NCI-H2107 treated with DMSO at 0.1 percent for 48 hours (cell line): ENCODE results near the gene GREB1L.
"Not testable (repeated sequence)": the region's sequence is repeated elsewhere in the genome, so short reads cannot be mapped to it uniquely, and the experiment has no call there.

Experiments
- DNase-seq: peaks from one replicate; lab custom pipeline; 2025; ENCODE audit not compliant: unreplicated experiment; lab: John Stamatoyannopoulos, UW

The GREB1L gene

DNA sequence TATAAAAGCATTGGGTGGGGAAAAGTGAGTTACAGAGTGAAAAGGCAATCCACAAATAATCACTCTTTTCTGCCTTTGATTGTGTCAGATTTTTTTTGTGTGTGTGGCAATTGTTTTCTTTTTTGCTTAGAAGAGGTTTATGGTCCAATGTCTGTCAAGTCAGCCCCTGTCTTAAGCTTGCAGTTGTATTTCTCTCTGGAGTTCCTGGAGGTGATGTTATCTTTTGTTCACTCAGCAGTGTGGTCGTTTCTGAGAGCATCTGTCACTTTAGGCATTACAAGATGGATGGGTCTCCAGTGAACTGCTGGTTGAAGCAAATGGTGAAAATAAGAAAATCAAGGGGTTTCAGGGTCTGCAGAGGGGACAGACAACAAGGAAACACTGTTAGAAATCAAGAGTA, 121.3 kb downstream of the GREB1L start:
- no peak for DNase-seq

- DNase-seq, result no peak
These were observed 122.4 kb downstream of the GREB1L start for GRCh38 chr18:21364471-21364870.

DNA sequence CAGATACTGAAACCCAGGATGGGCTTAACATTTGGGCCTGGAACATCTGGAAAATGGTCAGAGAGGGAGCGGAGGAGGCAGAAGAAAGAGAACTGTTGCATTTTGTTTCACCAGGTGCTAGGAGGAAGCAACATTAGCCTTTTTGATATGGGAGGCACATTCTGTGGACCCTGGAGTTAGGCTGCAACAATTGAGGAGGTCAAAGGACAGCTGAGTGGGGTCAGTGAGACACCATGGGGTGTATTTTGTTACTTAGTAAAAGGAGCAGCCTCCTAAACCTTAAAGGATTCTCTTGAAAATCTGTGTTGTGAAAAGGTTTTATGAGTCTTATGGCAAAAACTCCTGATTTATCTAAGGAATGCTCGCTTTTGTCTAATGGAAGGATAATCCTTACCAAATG, 124.9 kb downstream of the GREB1L start:
- no peak for DNase-seq

GRCh38 chr18:21369146-21369545, 127.1 kb downstream of the GREB1L start:
- no peak for DNase-seq

- DNase-seq, result not testable (repeated sequence)
These were observed 127.6 kb downstream of the GREB1L start for GRCh38 chr18:21369597-21369996.

DNA sequence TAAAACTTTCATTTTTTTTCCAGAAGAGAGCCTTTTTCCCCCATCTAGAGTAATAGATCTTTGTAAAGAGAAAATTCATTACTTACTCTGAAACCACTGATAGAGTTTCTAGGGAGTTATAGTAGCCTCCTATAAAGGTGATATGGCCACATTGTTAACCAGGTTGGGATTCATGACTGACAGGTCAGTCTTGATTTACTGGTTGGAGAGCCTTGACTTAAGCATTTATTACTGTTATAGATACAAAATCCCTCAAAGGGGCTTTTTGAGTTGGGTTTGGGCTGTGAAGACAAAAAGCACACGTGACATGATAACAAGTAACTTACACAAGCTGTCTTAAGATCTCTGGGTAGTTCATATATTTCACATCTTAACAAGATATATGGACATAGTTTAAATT, 141.0 kb downstream of the GREB1L start:
- DNase-seq, result no peak

DNA sequence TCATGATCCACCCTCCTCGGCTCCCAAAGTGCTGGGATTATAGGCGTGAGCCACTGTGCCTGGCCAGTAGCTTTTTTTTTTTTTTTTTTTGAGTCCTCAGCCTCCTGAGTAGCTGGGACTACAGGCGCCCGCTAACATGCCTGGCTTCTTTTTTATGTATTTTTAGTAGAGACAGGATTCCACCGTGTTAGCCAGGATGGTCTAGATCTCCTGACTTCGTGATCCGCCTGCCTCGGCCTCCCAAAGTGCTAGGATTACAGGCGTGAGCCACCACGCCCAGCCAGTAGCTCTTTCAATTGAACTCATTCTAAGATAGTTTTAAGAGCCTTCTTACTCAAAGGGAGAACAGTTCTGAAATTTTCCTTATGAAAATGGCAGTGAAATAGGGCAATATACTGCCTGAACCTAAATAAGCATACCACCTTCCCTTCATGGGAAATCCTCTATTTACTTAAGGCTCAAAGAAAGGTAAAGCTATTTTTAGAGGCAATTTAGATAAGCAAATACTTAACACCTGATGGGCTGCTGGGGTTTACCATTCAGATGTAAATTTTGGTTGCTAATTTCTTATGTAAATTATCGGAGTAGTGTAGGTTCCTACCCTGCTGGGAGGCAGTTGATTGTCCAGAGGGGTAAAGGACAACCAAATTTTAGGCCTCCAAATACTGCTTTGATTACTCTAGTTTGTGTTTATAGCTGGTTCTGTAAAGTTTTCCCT, 144.7 kb downstream of the GREB1L start:
- no peak for DNase-seq

- no peak for DNase-seq
These were observed 145.9 kb downstream of the GREB1L start for GRCh38 chr18:21387886-21388285.

DNA sequence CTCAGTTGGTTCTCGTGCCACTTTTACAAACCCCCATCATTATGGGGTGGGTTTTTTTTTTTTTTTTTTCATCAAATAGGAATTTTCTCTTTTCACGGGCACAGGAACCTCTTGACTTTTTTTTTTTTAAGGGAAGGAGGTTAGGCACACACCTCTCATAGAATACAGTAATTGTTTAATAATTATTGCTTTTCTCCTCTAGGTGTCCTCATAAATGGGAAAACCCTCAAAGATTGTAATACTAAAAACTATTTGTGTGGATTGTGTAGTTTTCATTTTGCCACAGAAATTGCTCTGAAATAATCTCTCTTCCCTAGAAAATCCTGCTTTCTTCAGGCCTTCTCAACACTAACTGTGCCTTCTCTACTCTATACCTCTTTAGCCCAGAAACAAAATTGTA, 147.3 kb downstream of the GREB1L start:
- no peak for DNase-seq

- DNase-seq, result no peak
These were observed 147.9 kb downstream of the GREB1L start for GRCh38 chr18:21389903-21390302.

DNA sequence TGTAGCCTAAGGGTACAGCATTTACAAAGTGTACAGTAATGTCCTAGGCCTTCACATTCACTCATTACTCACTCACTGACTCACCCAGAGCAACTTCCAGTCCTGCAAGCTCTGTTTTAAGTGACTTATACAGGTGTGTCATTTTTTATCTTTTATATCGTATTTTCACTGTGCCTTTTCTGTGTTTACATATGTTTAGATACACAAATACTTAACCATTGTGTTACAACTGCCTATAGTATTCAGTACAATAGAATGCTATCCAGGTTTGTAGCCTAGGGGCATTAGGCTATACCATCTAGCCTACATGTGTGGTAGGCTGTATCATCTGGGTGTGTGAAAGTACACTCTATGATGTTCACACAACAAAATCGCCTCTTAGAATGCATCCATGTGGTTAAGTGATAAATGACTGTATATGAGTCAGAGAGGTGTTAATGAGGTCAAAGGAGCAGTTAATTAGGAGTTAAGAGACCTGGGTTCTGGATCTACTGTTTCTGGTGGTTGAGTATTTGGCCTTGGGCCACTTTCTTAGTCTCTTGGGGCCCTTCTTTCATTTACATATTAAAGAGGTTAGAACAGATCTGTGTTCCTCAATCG, 149.1 kb downstream of the GREB1L start:
- no peak for DNase-seq

DNA sequence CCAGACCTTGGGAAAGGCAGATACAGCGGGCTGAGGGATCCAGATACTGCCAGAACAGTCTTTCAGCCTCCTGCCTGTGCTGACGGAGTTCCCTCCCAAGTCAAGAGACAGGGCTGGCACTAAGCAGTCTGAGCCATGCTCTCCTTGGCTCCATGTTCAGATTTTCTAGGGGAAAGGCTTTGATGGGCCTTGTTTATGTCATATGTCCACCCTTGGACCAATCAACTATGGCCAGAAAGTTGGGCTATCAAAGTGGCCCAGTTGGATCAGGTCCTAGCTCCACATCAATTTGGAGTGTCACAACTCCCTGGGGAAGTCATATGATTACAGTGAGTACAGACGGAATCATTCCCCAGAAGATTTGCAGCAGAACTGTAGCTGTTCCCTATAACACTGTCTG, 152.0 kb downstream of the GREB1L start:
- no peak for DNase-seq

- DNase-seq, result no peak
These were observed 156.1 kb downstream of the GREB1L start for GRCh38 chr18:21398121-21398520.

DNA sequence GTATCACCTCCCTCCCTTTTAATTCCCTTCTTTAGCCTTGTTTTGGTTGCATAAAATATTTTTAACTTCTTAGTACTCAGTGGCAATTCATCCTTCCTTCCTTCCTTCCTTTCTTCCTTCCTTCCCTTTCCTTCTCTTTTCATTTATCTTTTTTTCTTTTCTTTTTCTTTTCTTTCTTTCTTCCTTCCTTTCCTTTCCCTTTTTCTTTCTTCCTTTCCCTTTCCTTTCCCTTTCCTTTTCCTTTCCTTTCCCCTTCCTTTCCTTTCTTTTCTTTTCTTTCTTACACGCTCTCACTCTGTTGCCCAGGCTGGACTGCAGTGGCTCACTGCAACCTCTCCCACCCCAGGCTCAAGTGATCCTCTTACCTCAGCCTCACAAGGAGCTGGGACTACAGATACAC, 160.2 kb downstream of the GREB1L start:
- no peak for DNase-seq

GRCh38 chr18:21404426-21404825, 162.4 kb downstream of the GREB1L start:
- no peak for DNase-seq

- DNase-seq, result no peak
These were observed 164.1 kb downstream of the GREB1L start for GRCh38 chr18:21406116-21406515.

DNA sequence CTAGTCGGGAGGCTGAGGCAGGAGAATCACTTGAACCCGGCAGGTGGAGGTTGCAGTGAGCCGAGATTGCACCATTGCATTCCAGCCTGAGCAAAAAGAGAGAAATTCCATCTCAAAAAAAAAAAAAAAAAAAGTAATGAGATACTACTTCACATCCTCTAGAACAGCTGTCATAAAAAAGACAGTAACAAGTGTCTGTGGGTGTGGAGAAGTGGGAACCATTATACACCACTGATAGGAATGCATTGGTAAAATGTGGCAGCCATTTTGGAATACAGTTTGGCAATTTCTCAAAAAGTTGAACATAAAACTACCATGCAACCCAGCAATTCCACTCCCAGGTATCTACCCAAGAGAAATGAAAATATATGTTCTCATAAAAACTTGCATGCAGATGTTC, 166.6 kb downstream of the GREB1L start:
- DNase-seq, result no peak

GRCh38 chr18:21433436-21433835, 191.4 kb downstream of the GREB1L start:
- DNase-seq, result no peak

- no peak for DNase-seq
These were observed 197.4 kb downstream of the GREB1L start for GRCh38 chr18:21439431-21439846.

DNA sequence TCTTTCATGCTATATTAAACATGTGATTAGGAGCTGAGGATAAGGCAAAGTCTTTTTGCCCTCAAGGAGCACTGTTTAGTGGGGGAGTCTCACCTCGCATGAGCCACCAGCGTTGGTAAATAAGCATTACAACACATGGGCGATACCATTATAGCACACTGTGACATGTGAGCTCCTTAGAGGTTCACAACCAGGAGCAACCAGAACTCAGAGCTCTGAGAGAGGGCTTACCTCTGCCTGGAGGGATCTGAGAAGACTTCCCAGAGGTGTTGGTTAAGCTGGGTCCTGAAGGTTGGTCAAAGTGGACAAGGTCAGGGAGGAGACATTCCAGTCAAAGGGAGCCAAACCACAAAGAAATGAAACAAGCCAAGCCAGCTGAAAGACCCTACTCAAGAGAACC, 199.6 kb downstream of the GREB1L start:
- no peak for DNase-seq

DNA sequence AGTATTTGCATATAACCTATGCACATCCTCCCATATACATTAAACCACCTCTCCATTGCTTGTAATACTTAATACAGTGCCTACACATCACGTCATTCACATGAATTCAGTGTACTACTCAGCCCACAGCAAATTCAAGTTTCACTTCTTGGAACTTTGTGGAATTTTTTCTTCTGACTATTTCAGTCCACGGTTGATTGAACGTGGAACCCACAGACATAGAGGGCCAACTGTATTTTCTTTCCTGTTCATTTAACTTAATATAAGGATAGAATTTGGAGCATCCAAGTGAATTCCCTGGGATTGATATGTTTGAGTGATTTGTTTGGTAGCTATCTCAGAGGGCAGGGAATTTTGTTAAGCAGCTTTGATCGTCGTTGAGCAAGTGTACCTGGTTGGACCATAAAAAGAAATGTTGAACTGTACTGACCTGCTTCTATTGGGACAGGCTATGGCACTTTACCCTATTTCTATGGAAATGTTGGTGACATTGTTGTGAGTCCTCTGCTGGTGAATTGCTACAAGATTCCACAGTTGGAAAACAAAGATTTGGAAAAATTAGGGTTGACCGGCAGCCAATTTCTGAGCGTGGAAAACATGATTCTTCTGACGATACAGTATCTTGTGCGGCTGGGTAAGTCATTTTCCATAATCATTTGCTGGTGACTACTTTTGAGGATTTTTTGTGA, 201.9 kb downstream of the GREB1L start:
- DNase-seq, result no peak

- DNase-seq, result no peak
These were observed 202.6 kb downstream of the GREB1L start for GRCh38 chr18:21444465-21445212.
